Measurements from ENCODE around the gene LRRC8D. TPM values are rescaled to one million over a fixed set of nuclear protein-coding genes. Genes with fewer than 3 reads are reported as not detected.

Gene LRRC8D
- total and polyA plus RNA-seq, 2 experiments from 2014 or later, result 30.1 to 30.7 TPM

DNA sequence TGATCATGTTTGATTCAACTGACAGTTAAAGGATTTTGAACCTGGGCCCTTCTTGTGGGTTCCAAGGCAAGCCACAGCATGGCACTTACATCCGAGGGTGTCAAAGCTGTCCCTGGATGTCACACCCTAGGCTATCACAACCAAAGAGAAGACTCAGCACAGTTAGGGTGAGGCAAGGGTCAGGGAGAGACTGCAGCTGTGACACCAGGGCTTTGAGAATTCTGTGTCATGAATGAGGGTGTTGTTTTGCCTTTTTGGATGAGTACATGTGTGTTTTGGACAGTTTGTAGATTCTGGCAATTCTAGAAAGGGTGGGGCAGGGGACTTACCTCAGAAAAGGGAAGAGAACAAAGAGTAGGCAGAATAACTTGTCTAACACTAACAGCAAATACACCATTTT lies 136.3 kb downstream of the LRRC8D start:
- Histone ChIP-seq H3K36me3 (ENCODE audit: low read depth) (no peaks in the 10 kb centered on the region), H3K4me1 (ENCODE audit: insufficient read depth) (peaks cover 29% of the 10 kb centered on the region), H2AFZ (no peak overlapping the region), H3K9me3 (ENCODE audit: low read depth) (no peaks in the 10 kb centered on the region), H3K9ac (no peak overlapping the region), H3K4me2 (ENCODE audit: unreplicated experiment) (no peak overlapping the region), H3K27me3 (replicated peaks; ENCODE audit: insufficient read depth) (no peaks in the 10 kb centered on the region), H3K9me2 (ENCODE audit: insufficient read depth) (no peaks in the 10 kb centered on the region), H3K79me2 (ENCODE audit: insufficient read depth) (no peaks in the 10 kb centered on the region), H3F3A (ENCODE audit: insufficient read depth) (peaks cover 15% of the 10 kb centered on the region), H3K27ac (no peak overlapping the region), H3K4me3 (no peak overlapping the region), H4K20me1 (ENCODE audit: insufficient read depth) (no peaks in the 10 kb centered on the region)
- 6 to 22% methylated on average over 1 of the region's 1 CpG for WGBS, 2 experiments (ENCODE audit: low coverage in 1 of 2, low lambda C conversion rate in 2 of 2, missing lambda C conversion rate in 2 of 2)
- TF ChIP-seq EZH2 (IDR thresholded peaks at IDR 0.05; ENCODE audit: insufficient read depth, poor library complexity, severe bottlenecking) (no peak), EZH2phosphoT487 (IDR thresholded peaks at IDR 0.05; ENCODE audit: insufficient read depth, low read depth) (no peak)
- in situ Hi-C loops (cut with MboI), result no loop called here
- DNase-seq, result no peak

DNA sequence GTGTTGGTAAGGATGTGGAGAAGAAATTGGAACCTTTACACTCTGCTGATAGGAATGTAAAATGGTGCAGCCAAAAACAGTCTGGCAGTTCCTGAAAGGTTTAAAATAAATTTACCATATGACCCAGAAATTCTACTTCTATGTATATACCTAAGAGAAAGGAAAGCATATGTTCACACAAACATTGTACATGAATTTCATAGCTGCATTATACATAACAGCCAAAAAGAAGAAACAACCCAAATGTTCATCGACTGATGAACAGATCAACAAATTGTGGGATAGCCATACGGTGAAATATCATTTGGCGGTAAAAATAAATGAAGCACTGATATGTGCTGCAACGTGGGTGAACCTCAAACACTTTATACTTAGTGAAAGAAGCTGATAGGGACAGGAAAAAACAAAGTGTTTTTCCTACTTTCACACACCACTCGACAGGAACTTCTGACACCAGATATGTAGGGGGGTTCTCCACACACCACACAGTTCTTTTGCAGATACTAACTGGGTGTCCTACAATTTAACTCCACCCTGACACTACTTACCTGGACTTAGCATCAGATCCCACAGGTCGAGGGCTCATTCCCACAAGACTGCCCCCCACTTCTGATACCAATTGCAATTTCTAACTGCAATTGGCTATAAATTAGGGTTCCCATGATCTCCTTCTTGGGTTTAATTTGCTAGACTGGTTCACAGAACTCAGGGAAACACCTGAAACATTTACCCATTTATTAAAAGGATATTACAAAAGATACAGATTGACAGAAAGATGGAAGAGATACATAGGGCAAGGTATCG lies 138.2 kb downstream of the LRRC8D start:
- no peak for DNase-seq
- Histone ChIP-seq H4K20me1 (ENCODE audit: insufficient read depth) (no peaks in the 10 kb centered on the region), H3K4me2 (ENCODE audit: unreplicated experiment) (no peak overlapping the region), H3K9ac (no peak overlapping the region), H3K27ac (no peak overlapping the region), H3K4me1 (ENCODE audit: insufficient read depth) (peaks cover 19% of the 10 kb centered on the region), H3K36me3 (ENCODE audit: low read depth) (no peaks in the 10 kb centered on the region), H3K9me2 (ENCODE audit: insufficient read depth) (no peaks in the 10 kb centered on the region), H3K79me2 (ENCODE audit: insufficient read depth) (no peaks in the 10 kb centered on the region), H3K9me3 (ENCODE audit: low read depth) (no peaks in the 10 kb centered on the region), H3K27me3 (replicated peaks; ENCODE audit: insufficient read depth) (no peaks in the 10 kb centered on the region), H2AFZ (no peak overlapping the region), H3K4me3 (no peak overlapping the region), H3F3A (ENCODE audit: insufficient read depth) (peaks cover 8% of the 10 kb centered on the region)
- 62 to 64% methylated on average over 7 of the region's 7 CpGs for WGBS, 2 experiments (ENCODE audit: low coverage in 1 of 2, low lambda C conversion rate in 2 of 2, missing lambda C conversion rate in 2 of 2)
- TF ChIP-seq EZH2phosphoT487 (IDR thresholded peaks at IDR 0.05; ENCODE audit: insufficient read depth, low read depth) (no peak), EZH2 (IDR thresholded peaks at IDR 0.05; ENCODE audit: insufficient read depth, poor library complexity, severe bottlenecking) (no peak)
- in situ Hi-C loops (cut with MboI), result no loop called here

DNA sequence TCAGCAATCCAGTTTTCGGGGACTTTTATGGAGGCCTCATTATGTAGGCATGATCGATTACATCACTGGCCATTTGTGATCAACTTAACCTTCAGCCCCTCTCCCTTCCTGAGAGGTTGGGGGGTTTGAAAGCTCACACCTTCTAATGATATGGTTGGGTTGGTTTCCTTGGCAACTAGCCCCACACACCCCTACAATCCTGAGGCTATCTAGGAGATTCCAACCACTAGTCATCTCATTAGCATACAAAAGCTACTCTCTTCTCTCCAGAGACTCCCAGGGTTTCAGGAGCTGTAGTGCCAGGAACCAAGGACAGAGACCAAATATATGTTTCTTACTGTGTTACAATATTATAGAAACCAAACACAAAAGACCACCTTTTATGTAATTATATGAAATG lies 138.9 kb downstream of the LRRC8D start:
- WGBS, 2 experiments (ENCODE audit: low coverage in 1 of 2, low lambda C conversion rate in 2 of 2, missing lambda C conversion rate in 2 of 2), result 83 to 93% methylated on average over 2 of the region's 2 CpGs
- in situ Hi-C loops (cut with MboI), result no loop called here
- no peaks in the 10 kb centered on the region for H3K9me2 ChIP-seq (ENCODE audit: insufficient read depth)

DNA sequence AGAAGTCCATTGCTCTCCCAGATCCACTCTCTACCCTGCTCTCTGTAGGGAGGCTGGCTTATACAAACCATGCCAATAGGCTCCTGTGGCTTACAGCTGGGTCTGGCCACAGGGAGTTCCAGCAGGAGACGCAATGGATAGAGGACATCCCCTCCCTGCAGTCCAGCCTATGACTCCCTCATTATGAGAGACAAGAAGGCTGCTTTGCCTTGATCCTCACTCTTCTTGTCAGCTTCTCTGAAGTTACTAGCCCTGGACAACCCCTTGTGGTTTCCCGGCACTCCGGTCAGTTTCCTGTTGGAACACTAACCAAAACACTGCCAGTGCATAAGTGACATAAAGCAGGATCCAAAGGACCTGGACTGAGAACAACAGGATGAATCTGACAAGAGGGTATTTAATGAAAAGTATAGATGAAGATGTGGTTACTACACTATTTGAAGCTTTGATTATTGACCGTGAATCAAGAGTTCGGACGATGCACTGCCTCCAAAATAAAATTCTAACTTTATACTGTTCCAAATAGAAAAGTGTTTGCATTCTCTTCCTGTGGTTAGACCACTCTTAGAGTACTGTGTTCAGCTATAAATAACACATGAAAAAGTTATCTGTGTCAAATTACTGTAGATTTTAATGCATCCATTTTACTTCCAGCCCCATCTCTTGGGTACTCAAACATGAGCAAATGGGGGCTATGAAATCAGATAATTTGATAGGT lies 141.4 kb downstream of the LRRC8D start:
- Histone ChIP-seq H3K9me2 (ENCODE audit: insufficient read depth) (no peaks in the 10 kb centered on the region), H2AFZ (no peak overlapping the region)
- in situ Hi-C loops (cut with MboI), result no loop called here

More for the DNA sequence above, 138.9 kb downstream of the LRRC8D start:
- TF ChIP-seq EZH2 (IDR thresholded peaks at IDR 0.05; ENCODE audit: insufficient read depth, poor library complexity, severe bottlenecking), result no peak
- TF ChIP-seq EZH2phosphoT487 (IDR thresholded peaks at IDR 0.05; ENCODE audit: insufficient read depth, low read depth), result no peak
- Histone ChIP-seq H3K27me3 (replicated peaks; ENCODE audit: insufficient read depth) (no peaks in the 10 kb centered on the region), H3K9me3 (ENCODE audit: low read depth) (no peaks in the 10 kb centered on the region), H3K9ac (no peak overlapping the region), H3K79me2 (ENCODE audit: insufficient read depth) (no peaks in the 10 kb centered on the region), H3K27ac (no peak overlapping the region), H3K4me2 (ENCODE audit: unreplicated experiment) (no peak overlapping the region), H3K36me3 (ENCODE audit: low read depth) (no peaks in the 10 kb centered on the region), H3K4me1 (ENCODE audit: insufficient read depth) (peaks cover 12% of the 10 kb centered on the region), H3K4me3 (no peak overlapping the region), H4K20me1 (ENCODE audit: insufficient read depth) (no peaks in the 10 kb centered on the region), H2AFZ (no peak overlapping the region), H3F3A (ENCODE audit: insufficient read depth) (peaks cover 7% of the 10 kb centered on the region; the same call in 1 of the 2 replicates)
- DNase-seq, result no peak

More for the DNA sequence above, 141.4 kb downstream of the LRRC8D start:
- H3K9me3 ChIP-seq (ENCODE audit: low read depth), result no peaks in the 10 kb centered on the region
- TF ChIP-seq EZH2phosphoT487 (IDR thresholded peaks at IDR 0.05; ENCODE audit: insufficient read depth, low read depth), result no peak
- no peak for TF ChIP-seq EZH2 (IDR thresholded peaks at IDR 0.05; ENCODE audit: insufficient read depth, poor library complexity, severe bottlenecking)
- peak overlapping the region; percentile 17 for H3K4me2 ChIP-seq (ENCODE audit: unreplicated experiment)
- no peak overlapping the region for H3K27ac ChIP-seq
- H3K4me1 ChIP-seq (ENCODE audit: insufficient read depth), result peaks cover 12% of the 10 kb centered on the region
- peaks cover 7% of the 10 kb centered on the region; the same call in 1 of the 2 replicates for H3F3A ChIP-seq (ENCODE audit: insufficient read depth)
- no peaks in the 10 kb centered on the region for H3K27me3 ChIP-seq (replicated peaks; ENCODE audit: insufficient read depth)
- H4K20me1 ChIP-seq (ENCODE audit: insufficient read depth), result no peaks in the 10 kb centered on the region
- no peak overlapping the region for H3K4me3 ChIP-seq
- WGBS, 2 experiments (ENCODE audit: low coverage in 1 of 2, low lambda C conversion rate in 2 of 2, missing lambda C conversion rate in 2 of 2), result 88 to 90% methylated on average over 6 of the region's 6 CpGs
- H3K36me3 ChIP-seq (ENCODE audit: low read depth), result no peaks in the 10 kb centered on the region
- DNase-seq, result no peak
- no peak overlapping the region for H3K9ac ChIP-seq
- H3K79me2 ChIP-seq (ENCODE audit: insufficient read depth), result no peaks in the 10 kb centered on the region

All from GM23248 (cell line).